Activated CD8-positive, alpha-beta memory T cell treated with anti-CD3 and anti-CD28 coated beads, Interleukin-2, amount 50 U/mL, for 24 hours (primary cell): Measurements from ENCODE around the gene AVPR2.

Experiments
- DNase-seq: peaks from one replicate; pipeline ENCODE4 v3.0.0-alpha.2; 2020; ENCODE audit errors: extremely low read depth

Gene AVPR2

GRCh38 chrX:153952373-153953026 is 48.0 kb downstream of the AVPR2 start:
- no peak for DNase-seq

- no peak for DNase-seq
Observed at GRCh38 chrX:153953342-153953830, 48.9 kb downstream of the AVPR2 start.

GRCh38 chrX:153953892-153954557 is 49.6 kb downstream of the AVPR2 start:
- DNase-seq, result no peak

- DNase-seq, result no peak
Observed at GRCh38 chrX:153954558-153955227, 50.2 kb downstream of the AVPR2 start.

- DNase-seq, result no peak
Observed at GRCh38 chrX:153955228-153955732, 50.8 kb downstream of the AVPR2 start.

GRCh38 chrX:153956044-153956907 is 51.8 kb downstream of the AVPR2 start:
- DNase-seq, result no peak
